GM12878 (cell line): ENCODE measurements around the gene KIFAP3.

ENCODE experiments used
- CTCF ChIP-seq, 3 experiments: IDR thresholded peaks in 2 of 3; conservative IDR thresholded peaks in 1 of 3; 2 replicates each; pipeline ENCODE4 v1.5.1; 2011; ENCODE audit warnings: low read depth in 3 of 3, low read length in 3 of 3, mild to moderate bottlenecking in 3 of 3, control low read depth in 2 of 3, moderate library complexity in 2 of 3, inconsistent platforms in 1 of 3, mixed read lengths in 1 of 3; ENCODE audit not compliant: control insufficient read depth in 2 of 3, insufficient read depth in 1 of 3; ENCODE audit errors: extremely low read depth in 1 of 3
- ZNF274 ChIP-seq: IDR thresholded peaks from one replicate; pipeline ENCODE4 v1.8.0; 2011; ENCODE audit not compliant: insufficient read length, insufficient read depth

GRCh38 chr1:170078610-170079189 lies 4.2 kb upstream of the KIFAP3 start:
- no peak for TF ChIP-seq CTCF (IDR thresholded peaks at IDR 0.05 in 2 of 3, conservative IDR thresholded peaks at IDR 0.05 in 1 of 3; ENCODE audit: control insufficient read depth in 2 of 3, extremely low read depth in 1 of 3, insufficient read depth in 1 of 3, low read depth in 3 of 3, low read length in 3 of 3)
- TF ChIP-seq ZNF274 = no peak
